Fibroblast of lung (primary cell): ENCODE measurements around the gene RHEBL1. TPM values are rescaled to one million over a fixed set of nuclear protein-coding genes. Genes with fewer than 3 reads are reported as not detected.

Experiments used
- DNase-seq, 2 donors: peaks; one replicate each; pipeline versions ENCODE4 v3.0.0 to v3.0.0-alpha.2; 2010; ENCODE audit warnings: low read depth in 2 of 2
- H2AFZ ChIP-seq: 2 replicates; pipeline ENCODE4 v1.5.1; 2012; ENCODE audit warnings: low read length, control low read depth, inconsistent platforms
- H3K27ac ChIP-seq: 2 replicates; pipeline ENCODE4 v1.5.1; 2011; ENCODE audit warnings: low read length, control low read depth; ENCODE audit not compliant: insufficient read depth
- H3K27me3 ChIP-seq: 2 replicates; pipeline ENCODE4 v1.5.1; 2011; ENCODE audit warnings: mild to moderate bottlenecking, low read length; ENCODE audit not compliant: control insufficient read depth, insufficient read depth
- H3K36me3 ChIP-seq: 2 replicates; pipeline ENCODE4 v1.5.1; 2011; ENCODE audit warnings: low read length; ENCODE audit not compliant: control insufficient read depth, insufficient read depth
- H3K4me1 ChIP-seq: 2 replicates; pipeline ENCODE4 v1.5.1; 2011; ENCODE audit warnings: low read length; ENCODE audit not compliant: control insufficient read depth, insufficient read depth; ENCODE audit errors: extremely low read depth
- H3K4me2 ChIP-seq: 2 replicates; pipeline ENCODE4 v1.5.1; 2011; ENCODE audit warnings: low read length, control low read depth; ENCODE audit not compliant: insufficient read depth; ENCODE audit errors: extremely low read depth
- H3K4me3 ChIP-seq, 4 experiments: fragments of 200-600 bp in 1 of 4; sonication (generic) in 1 of 4; replicated peaks in 1 of 4; 2 replicates each; pipeline ENCODE4 v1.5.1; 2011 to 2016; ENCODE audit warnings: low read length in 4 of 4, low read depth in 3 of 4, mild to moderate bottlenecking in 3 of 4, control low read depth in 2 of 4, inconsistent platforms in 1 of 4, mixed read lengths in 1 of 4; ENCODE audit not compliant: insufficient read depth in 1 of 4; ENCODE audit errors: control extremely low read depth in 1 of 4
- H3K79me2 ChIP-seq: 2 replicates; pipeline ENCODE4 v1.5.1; 2012; ENCODE audit warnings: mild to moderate bottlenecking, low read length, inconsistent platforms; ENCODE audit not compliant: control insufficient read depth, insufficient read depth
- H3K9ac ChIP-seq: 2 replicates; pipeline ENCODE4 v1.5.1; 2011; ENCODE audit warnings: mild to moderate bottlenecking, low read length, control low read depth; ENCODE audit not compliant: insufficient read depth
- H3K9me3 ChIP-seq: 2 replicates; pipeline ENCODE4 v1.5.1; 2012; ENCODE audit warnings: low read depth, low read length; ENCODE audit not compliant: control insufficient read depth, insufficient read depth
- H4K20me1 ChIP-seq: 2 replicates; pipeline ENCODE4 v1.5.1; 2011; ENCODE audit warnings: low read length; ENCODE audit not compliant: control insufficient read depth, insufficient read depth; ENCODE audit errors: extremely low read depth
- EZH2 ChIP-seq: IDR thresholded peaks from 2 replicates; pipeline ENCODE4 v1.5.1; 2012; ENCODE audit warnings: low read length, control low read depth, mild to moderate bottlenecking; ENCODE audit errors: missing control alignments
- polyA plus RNA-seq, 2 donors: library from polyadenylated mRNA; depleted of rRNA in 1 of 2; stranded (reverse) in 1 of 2; unstranded in 1 of 2; fragments of >200 nt; gene quantifications; 2 replicates each; pipeline ENCODE4 v1.2.1, GENCODE V29; 2011 to 2012; ENCODE audit warnings: missing spikeins in 1 of 2
- total RNA-seq: library from RNA; depleted of rRNA; stranded (reverse); fragments of >200 nt; gene quantifications from 2 replicates; pipeline ENCODE4 v1.2.1, GENCODE V29; 2014
- TF ChIP-seq, protein P1 (sequence below), 2 donors: IDR thresholded peaks in 1 of 2; conservative IDR thresholded peaks in 1 of 2; 1 replicate in 1 of 2; 2 replicates in 1 of 2; pipeline ENCODE4 v1.5.1; 2011 to 2012; ENCODE audit warnings: low read length in 2 of 2, control low read depth in 1 of 2, inconsistent platforms in 1 of 2, low read depth in 1 of 2, mild to moderate bottlenecking in 1 of 2

The RHEBL1 gene
- total and polyA plus RNA-seq, 2 donors (not counting 1 experiment from before 2014, with no cell fraction given), result 0.33 to 0.41 TPM

GRCh38 chr12:49088150-49088931 lies 18.6 kb upstream of the RHEBL1 start:
- Histone ChIP-seq H3K27ac (no peak overlapping the region), H3K79me2 (no peaks in the 10 kb centered on the region), H3K4me3 (no peak overlapping the region), H3K27me3 (peaks cover 5% of the 10 kb centered on the region), H2AFZ (peak overlapping the region; percentile 71), H3K9me3 (no peaks in the 10 kb centered on the region), H3K36me3 (no peaks in the 10 kb centered on the region), H3K9ac (no peak overlapping the region), H3K4me2 (peak overlapping the region; percentile 90), H3K4me1 (peaks cover 5% of the 10 kb centered on the region), H4K20me1 (no peaks in the 10 kb centered on the region)
- DNase-seq, result peak; percentile 90 to 91
- TF ChIP-seq, protein P1, sequence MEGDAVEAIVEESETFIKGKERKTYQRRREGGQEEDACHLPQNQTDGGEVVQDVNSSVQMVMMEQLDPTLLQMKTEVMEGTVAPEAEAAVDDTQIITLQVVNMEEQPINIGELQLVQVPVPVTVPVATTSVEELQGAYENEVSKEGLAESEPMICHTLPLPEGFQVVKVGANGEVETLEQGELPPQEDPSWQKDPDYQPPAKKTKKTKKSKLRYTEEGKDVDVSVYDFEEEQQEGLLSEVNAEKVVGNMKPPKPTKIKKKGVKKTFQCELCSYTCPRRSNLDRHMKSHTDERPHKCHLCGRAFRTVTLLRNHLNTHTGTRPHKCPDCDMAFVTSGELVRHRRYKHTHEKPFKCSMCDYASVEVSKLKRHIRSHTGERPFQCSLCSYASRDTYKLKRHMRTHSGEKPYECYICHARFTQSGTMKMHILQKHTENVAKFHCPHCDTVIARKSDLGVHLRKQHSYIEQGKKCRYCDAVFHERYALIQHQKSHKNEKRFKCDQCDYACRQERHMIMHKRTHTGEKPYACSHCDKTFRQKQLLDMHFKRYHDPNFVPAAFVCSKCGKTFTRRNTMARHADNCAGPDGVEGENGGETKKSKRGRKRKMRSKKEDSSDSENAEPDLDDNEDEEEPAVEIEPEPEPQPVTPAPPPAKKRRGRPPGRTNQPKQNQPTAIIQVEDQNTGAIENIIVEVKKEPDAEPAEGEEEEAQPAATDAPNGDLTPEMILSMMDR (conservative IDR thresholded peaks at IDR 0.05 in 1 of 2, IDR thresholded peaks at IDR 0.05 in 1 of 2; ENCODE audit: low read depth in 1 of 2, low read length in 2 of 2), result peak; percentile 67 to 90
- peak; percentile 12 for TF ChIP-seq EZH2

- Histone ChIP-seq H4K20me1 (no peaks in the 10 kb centered on the region), H2AFZ (no peak overlapping the region), H3K27ac (no peak overlapping the region), H3K9ac (no peak overlapping the region), H3K36me3 (no peaks in the 10 kb centered on the region), H3K79me2 (no peaks in the 10 kb centered on the region), H3K9me3 (no peaks in the 10 kb centered on the region), H3K4me3 (no peak overlapping the region), H3K4me2 (no peak overlapping the region), H3K27me3 (peaks cover 2% of the 10 kb centered on the region), H3K4me1 (peaks cover 3% of the 10 kb centered on the region)
- DNase-seq, result peak in 1 of 2 donors; percentile 55
- TF ChIP-seq, protein P1 (conservative IDR thresholded peaks at IDR 0.05 in 1 of 2, IDR thresholded peaks at IDR 0.05 in 1 of 2; ENCODE audit: low read depth in 1 of 2, low read length in 2 of 2), result no peak
- TF ChIP-seq EZH2, result no peak
Observed at GRCh38 chr12:49086116-49086515, 16.3 kb upstream of the RHEBL1 start.

DNA sequence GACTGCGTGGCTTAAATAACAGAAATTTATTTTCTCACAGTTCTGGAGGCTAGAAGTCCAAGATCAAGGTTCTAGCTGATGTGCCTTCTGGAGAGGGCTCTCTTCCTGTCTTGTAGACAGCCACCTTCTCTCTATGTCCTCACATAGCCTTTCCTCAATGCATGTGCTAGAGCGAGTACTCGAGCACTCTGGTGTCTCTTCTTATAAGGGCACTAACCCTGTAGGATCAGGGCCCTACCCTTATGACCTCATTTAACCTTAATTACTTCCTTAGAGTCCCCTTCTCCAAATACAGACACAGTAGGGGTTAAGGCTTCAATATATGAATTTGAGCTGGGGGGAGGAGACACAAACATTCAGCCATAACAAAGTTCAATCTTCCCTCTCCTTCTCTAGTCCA lies 14.7 kb upstream of the RHEBL1 start:
- Histone ChIP-seq H3K27me3 (peaks cover 3% of the 10 kb centered on the region), H2AFZ (no peak overlapping the region), H3K9me3 (no peaks in the 10 kb centered on the region), H3K79me2 (no peaks in the 10 kb centered on the region), H3K4me2 (no peak overlapping the region), H3K4me3 (no peak overlapping the region), H3K36me3 (no peaks in the 10 kb centered on the region), H3K4me1 (peaks cover 2% of the 10 kb centered on the region), H3K27ac (no peak overlapping the region), H4K20me1 (no peaks in the 10 kb centered on the region), H3K9ac (no peak overlapping the region)
- TF ChIP-seq, protein P1 (conservative IDR thresholded peaks at IDR 0.05 in 1 of 2, IDR thresholded peaks at IDR 0.05 in 1 of 2; ENCODE audit: low read depth in 1 of 2, low read length in 2 of 2), result no peak
- TF ChIP-seq EZH2, result no peak
- DNase-seq, result no peak
